GM12891 (cell line): Measurements from ENCODE around the gene CTNNA3.

Source experiments
- POLR2A ChIP-seq: IDR thresholded peaks from 2 replicates; pipeline ENCODE4 v1.6.1; 2011; ENCODE audit warnings: low read depth, low read length, control low read depth
- POLR2AphosphoS5 ChIP-seq: IDR thresholded peaks from 2 replicates; pipeline ENCODE4 v1.6.1; 2011; ENCODE audit warnings: low read depth, low read length, control low read depth
- POU2F2 ChIP-seq: IDR thresholded peaks from 2 replicates; pipeline ENCODE4 v1.6.1; 2011; ENCODE audit warnings: low read depth, mild to moderate bottlenecking, control low read depth, low read length, moderate library complexity
- SPI1 ChIP-seq: IDR thresholded peaks from 2 replicates; pipeline ENCODE4 v1.6.1; 2011; ENCODE audit warnings: low read depth, low read length, control low read depth
- TAF1 ChIP-seq: IDR thresholded peaks from 2 replicates; pipeline ENCODE4 v1.6.1; 2011; ENCODE audit warnings: low read depth, low read length, control low read depth

- TF ChIP-seq TAF1: no peak
- no peak for TF ChIP-seq POLR2AphosphoS5
- TF ChIP-seq SPI1: no peak
- TF ChIP-seq POLR2A: no peak
- no peak for TF ChIP-seq POU2F2
Measured at GRCh38 chr10:67327626-67328535, 368.1 kb downstream of the CTNNA3 start.
